Mesenteric fat pad (tissue), 1 donor: ENCODE measurements around the gene SLC30A7. TPM values are rescaled to one million over a fixed set of nuclear protein-coding genes. Genes with fewer than 3 reads are reported as not detected.

Source experiments
- DNase-seq: peaks from one replicate; pipeline ENCODE4 v3.0.0-alpha.2; 2020; ENCODE audit warnings: low spot score
- total RNA-seq: library from RNA; stranded (reverse); fragmentation: NEBNext Ultra II Directional; extraction: Animal tissue kit (Norgen Biotek cat#: 25700); gene quantifications from one replicate; pipeline ENCODE4 v1.2.1, GENCODE V29; 2021
- donor health status: DM: yes; HTN: yes; CAD: no.

Gene SLC30A7
- total RNA-seq, 1 donor from 2014 or later = 31.5 TPM

GRCh38 chr1:100971021-100971420, 75.1 kb downstream of the SLC30A7 start:
- no peak for DNase-seq

- no peak for DNase-seq
Observed at GRCh38 chr1:100972185-100972584, 76.3 kb downstream of the SLC30A7 start.

DNA sequence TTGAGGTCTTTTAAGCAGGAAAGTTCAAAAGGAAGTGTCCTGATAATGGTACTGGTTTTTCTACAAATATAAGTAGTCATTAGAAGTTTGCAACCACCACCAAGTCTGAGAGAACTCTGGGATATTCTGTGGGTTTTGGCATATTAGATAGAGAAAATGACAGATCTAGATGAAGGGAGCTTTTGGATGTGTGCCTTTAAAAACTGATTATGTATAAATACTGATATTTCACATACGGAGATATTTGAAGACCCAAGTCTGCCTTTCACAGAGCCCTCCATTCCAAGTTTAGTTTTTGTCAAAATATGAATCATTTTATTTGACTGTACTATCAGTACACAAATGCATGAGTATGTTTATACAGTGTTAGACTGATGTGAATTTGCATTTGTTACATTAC, 81.0 kb downstream of the SLC30A7 start:
- no peak for DNase-seq

DNA sequence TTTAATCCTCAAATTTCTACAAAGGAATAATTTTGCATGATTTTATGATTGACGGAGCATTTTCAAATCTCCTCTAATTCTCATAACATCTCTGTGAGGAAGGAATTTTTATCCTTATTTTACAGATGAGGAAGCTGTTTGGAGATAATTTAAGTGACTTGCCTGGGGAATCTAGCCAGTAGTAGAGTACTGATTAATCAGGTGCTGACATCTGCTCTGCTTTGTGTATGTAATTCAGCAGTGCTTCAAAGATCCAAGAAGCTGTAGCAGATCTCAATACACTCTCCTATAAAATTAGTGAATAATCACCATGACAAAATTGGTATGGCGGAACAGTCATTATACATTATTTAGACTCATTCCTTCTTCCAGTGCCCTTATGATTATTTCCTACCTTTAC, 83.7 kb downstream of the SLC30A7 start:
- DNase-seq = no peak

DNA sequence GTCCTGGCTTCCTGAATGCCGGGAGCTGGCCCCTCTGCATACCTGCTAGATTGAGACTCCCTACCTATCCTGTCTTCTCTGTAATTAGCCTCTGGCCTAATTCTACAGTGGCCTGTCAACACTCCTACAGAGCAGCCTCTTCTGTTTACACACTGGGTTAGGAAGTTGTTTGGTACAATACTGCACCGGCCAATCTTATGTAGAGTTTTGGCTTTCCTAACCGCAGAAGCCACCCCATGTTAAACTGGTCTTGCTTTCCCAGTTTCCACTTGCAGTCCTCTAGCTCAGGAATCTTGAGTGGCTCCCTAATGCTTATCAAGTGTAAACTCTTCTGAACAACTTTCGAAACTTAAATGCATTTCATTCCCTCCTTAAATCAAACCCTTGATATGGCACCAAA, 86.9 kb downstream of the SLC30A7 start:
- DNase-seq = no peak

GRCh38 chr1:100988121-100988520, 92.2 kb downstream of the SLC30A7 start:
- DNase-seq = no peak

DNA sequence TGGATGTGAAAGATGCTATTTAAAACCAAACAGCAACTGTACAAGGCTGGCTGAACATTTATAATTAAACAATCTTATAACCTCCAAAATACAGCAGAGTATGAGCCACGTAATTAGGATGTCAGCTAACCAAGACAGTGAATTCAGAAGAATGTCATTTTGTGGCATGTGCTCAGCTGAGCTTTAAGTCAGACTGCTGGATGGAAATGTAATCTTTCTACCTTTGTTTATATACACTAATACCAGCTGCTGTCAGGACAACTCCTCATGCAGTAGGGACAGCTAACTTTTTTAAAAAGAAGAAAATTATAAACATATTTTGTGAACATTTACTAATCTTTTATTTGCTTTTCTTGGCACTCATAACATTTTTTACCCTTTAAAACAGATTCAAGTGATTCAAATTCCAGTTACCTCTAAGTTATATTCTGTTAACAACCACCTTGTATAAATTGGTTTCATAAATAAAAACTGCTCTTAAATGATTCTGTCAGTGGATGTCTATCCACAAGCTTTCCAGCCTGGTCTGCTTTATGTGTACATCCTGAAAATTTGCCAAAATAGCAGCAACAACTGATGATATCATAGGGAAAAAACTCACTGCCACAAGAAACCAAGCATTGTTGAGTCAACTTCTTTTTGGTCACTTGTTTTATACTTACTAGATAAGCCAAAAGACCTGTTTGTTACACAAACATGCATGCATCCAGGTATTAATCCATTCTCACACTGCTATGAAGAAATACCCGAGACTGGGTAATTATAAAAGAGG, 93.6 kb downstream of the SLC30A7 start:
- no peak for DNase-seq

GRCh38 chr1:100995198-100995988, 99.5 kb downstream of the SLC30A7 start:
- no peak for DNase-seq

GRCh38 chr1:100998426-100998825, 102.5 kb downstream of the SLC30A7 start:
- no peak for DNase-seq

DNA sequence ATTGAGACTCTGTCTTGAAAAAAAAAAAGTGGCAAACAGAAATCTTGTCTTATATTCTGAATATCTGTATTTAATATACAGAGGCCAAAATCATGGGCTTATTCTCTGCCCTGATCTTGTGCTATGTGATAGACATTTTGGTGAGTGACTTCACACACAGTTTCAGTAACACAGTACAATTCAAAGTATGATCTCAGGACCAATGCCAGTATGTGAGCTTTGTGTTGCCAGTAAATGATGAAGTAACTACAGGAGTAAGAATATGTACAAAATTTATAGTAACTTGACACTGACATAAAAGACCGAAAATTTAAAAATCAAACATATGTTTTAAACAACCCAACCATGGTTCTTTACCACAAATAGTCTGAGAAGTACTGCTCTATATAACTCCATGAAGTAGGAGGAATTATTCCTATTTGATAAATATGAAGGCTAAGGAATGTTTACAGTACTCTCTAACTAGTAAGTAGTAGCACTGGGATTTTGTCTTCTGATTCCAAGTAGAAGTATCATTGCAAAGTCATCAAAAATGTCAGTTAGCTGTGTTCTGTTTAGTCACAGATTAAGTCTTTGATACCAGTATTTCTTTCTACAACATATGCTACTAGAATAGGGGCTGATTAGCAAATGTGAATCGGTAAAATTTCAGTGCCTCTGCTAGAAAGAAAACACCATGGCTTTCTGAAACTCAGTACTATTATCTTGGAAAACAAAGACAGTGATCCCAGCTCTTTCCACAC, 104.4 kb downstream of the SLC30A7 start:
- DNase-seq = no peak

DNA sequence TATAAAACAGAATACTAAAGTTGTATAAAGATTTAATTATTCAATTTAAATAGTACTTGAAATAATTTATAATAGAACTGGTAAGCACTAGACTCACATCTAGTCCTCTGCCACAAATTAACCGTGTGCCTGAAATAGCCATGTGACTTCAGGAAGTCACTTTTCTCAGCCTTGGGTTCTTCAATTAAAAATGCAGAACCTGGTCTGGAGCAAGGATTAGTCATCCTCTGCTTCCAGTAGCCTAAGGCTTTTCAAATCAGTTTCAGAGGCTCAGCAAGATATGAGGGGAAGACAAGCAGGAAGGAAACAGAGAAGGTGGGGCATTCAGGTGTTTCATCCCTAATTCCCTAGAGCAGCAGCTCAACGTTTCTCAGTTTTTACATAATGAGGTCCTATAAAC, 106.7 kb downstream of the SLC30A7 start:
- DNase-seq = no peak

- no peak for DNase-seq
Observed at GRCh38 chr1:101003012-101003650, 107.2 kb downstream of the SLC30A7 start.

DNA sequence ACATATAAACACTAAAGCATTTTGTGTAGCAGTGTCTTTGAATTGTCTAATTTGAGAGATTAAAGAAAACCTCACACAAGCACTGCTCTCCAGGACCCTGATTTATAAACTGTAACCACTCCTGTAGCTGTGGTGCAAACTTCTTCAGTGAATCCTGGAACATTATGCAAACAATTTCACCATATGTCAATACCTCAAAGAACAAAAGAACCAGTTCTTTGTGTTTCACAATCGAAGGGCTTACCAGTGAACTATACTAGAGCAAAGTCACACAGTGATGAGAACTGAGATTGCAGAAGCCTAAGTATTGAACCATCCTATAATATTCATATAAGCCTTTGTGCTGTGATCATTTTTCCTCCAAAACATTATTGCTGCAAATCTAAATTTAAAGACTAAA, 108.2 kb downstream of the SLC30A7 start:
- DNase-seq = no peak

DNA sequence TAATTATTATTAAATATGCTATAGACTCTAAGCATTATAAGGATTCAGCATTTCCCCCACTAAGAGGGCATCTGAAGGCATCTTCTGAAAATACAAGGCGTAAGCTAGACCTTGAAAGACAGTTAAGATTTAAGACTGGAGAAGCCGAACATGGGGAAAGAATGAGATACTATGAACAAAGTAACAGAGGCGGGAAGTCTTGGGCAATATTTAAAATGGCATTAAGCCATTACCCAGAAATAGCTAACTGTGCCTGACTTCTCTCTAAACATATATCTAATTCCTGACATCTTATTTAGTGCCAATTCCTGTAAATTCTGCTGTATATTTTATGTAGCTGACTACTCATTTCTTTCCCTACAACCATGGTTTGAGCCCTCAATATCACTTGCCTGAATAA, 108.8 kb downstream of the SLC30A7 start:
- no peak for DNase-seq

GRCh38 chr1:101005183-101005582, 109.3 kb downstream of the SLC30A7 start:
- DNase-seq = no peak

GRCh38 chr1:101005871-101006270, 110.0 kb downstream of the SLC30A7 start:
- DNase-seq = no peak

DNA sequence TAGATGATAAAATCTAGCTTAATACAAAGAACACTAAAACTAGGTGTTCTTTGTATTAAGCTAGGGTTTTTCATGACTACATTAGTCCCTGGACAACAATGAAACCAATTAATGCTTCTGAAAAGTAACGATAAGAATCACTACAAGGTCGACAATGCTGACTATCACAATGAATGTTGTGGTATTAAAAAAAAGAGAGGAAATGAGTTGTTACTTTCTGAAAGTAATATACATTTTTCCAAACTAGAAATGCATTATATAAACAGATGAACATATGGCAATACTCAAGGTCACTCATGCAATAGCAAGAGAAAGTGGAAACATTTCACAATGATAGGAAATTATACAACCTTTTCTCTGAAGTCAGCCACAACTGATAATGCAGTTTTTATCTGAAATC, 110.7 kb downstream of the SLC30A7 start:
- no peak for DNase-seq

GRCh38 chr1:101008229-101008834, 112.4 kb downstream of the SLC30A7 start:
- no peak for DNase-seq

- DNase-seq = no peak
Observed at GRCh38 chr1:101013776-101014175, 117.9 kb downstream of the SLC30A7 start.

GRCh38 chr1:101017448-101017847, 121.6 kb downstream of the SLC30A7 start:
- DNase-seq = no peak

DNA sequence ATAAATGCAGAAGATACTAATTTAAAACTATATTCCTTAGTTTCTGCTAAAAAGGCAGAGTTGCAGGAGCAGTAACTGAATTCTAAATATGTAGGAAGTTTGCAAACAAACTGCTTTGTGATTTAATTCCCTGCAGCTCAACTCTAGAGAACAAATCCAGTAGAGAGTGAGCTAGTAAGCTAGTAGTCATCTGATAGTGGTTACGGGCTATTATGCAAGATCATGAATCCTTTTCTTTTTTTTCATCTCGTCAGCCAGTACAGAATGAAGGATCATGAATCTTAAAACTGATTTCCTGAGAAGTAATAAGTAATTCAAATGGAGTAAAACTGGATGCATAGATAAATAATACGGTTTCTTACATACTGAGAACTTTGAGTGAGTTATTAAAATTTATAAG, 126.4 kb downstream of the SLC30A7 start:
- DNase-seq = no peak
